ENCODE data around the gene RFNG. TPM values are rescaled to one million over a fixed set of nuclear protein-coding genes. Genes with fewer than 3 reads are reported as not detected.

The RFNG gene
- total and polyA plus RNA-seq, 2 of the 13 experiments (the other 11 are each of a cell fraction or from before 2014, with no cell fraction given) = 61.4 to 64.0 TPM

DNA sequence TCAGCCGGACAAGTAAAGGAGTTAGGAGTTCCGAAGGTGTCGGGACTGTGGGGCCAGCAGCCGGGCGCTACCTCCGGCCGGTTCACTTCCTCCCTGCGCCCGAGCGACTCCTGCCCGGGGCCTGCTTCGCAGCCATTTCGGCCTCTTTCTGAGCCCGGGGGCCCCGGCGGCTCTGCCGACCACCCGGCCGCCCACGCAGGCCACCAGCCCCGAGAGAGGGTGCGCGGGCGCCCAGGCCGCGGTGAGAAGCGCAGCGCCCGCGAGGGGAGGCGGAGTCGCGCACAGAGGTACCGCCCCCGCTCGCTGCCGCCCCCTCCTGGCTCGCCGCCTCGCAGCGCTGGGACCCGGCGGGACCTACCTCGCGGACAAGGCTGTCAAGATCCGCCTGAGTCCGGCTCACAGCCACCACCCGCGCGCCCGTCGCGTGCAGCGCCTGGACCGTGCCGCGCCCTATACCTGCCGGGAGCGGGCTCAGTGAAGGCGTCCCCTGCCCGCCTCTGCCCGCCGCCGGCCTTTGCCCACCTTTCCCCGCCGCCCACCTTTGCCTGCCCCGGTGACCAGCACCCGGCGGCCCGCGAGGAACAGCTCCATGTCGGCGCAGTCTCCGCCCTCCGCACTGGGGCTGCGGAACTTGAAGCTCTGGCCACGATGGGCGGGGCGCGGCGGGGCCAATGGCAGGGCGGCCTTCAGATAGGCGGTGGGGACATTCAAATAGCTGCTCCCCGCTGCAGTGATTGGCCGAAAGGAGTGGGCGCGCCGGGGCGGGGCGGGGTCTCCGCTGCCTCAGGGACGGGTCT, 14.3 kb downstream of the RFNG start, which contains the start of gene DCXR (continued):
- TF ChIP-seq MAFK (conservative IDR thresholded peaks at IDR 0.05 in 1 of 2, IDR thresholded peaks at IDR 0.05 in 1 of 2; ENCODE audit: low read length in 2 of 2) = no peak
- peak; percentile 53; the same call in 1 of the 2 replicates for TF ChIP-seq ZNF30 (CRISPR knock-in tag; IDR thresholded peaks at IDR 0.05)
- TF ChIP-seq ZMAT3 (CRISPR knock-in tag; conservative IDR thresholded peaks at IDR 0.05) = peak; percentile 84; the same call in 1 of the 2 replicates
- peak; percentile 94; the same call in 1 of the 2 replicates for TF ChIP-seq MTF2 (CRISPR knock-in tag; IDR thresholded peaks at IDR 0.05; ENCODE audit: borderline replicate concordance)
- TF ChIP-seq ZNF276 (CRISPR knock-in tag; IDR thresholded peaks at IDR 0.05; ENCODE audit: low read depth) = no peak; the same call in 1 of the 2 replicates
- TF ChIP-seq ZNF770 (CRISPR knock-in tag; IDR thresholded peaks at IDR 0.05) = peak; percentile 64
- no peak for TF ChIP-seq HMG20A (CRISPR knock-in tag; IDR thresholded peaks at IDR 0.05; ENCODE audit: borderline replicate concordance)
- TF ChIP-seq ZNF143 (CRISPR knock-in tag; IDR thresholded peaks at IDR 0.05) = no peak; the same call in 1 of the 2 replicates
- peak; percentile 71; the same call in 1 of the 2 replicates for TF ChIP-seq GATAD1 (CRISPR knock-in tag; IDR thresholded peaks at IDR 0.05)
- TF ChIP-seq MBNL3 (CRISPR knock-in tag; conservative IDR thresholded peaks at IDR 0.05) = no peak
- TF ChIP-seq TFDP1 (CRISPR knock-in tag; IDR thresholded peaks at IDR 0.05; ENCODE audit: borderline replicate concordance) = peak; percentile 72; the same call in 1 of the 2 replicates
- no peak; the same call in 1 of the 2 replicates for TF ChIP-seq MAF1 (CRISPR knock-in tag; IDR thresholded peaks at IDR 0.05; ENCODE audit: borderline replicate concordance)
- TF ChIP-seq RAD51 (IDR thresholded peaks at IDR 0.05; ENCODE audit: borderline replicate concordance) = no peak
- TF ChIP-seq ZNF274 (CRISPR knock-in tag; IDR thresholded peaks at IDR 0.05) = peak; percentile 85
- TF ChIP-seq, protein P1, sequence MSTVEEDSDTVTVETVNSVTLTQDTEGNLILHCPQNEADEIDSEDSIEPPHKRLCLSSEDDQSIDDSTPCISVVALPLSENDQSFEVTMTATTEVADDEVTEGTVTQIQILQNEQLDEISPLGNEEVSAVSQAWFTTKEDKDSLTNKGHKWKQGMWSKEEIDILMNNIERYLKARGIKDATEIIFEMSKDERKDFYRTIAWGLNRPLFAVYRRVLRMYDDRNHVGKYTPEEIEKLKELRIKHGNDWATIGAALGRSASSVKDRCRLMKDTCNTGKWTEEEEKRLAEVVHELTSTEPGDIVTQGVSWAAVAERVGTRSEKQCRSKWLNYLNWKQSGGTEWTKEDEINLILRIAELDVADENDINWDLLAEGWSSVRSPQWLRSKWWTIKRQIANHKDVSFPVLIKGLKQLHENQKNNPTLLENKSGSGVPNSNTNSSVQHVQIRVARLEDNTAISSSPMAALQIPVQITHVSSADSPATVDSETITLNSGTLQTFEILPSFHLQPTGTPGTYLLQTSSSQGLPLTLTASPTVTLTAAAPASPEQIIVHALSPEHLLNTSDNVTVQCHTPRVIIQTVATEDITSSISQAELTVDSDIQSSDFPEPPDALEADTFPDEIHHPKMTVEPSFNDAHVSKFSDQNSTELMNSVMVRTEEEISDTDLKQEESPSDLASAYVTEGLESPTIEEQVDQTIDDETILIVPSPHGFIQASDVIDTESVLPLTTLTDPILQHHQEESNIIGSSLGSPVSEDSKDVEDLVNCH (CRISPR knock-in tag; IDR thresholded peaks at IDR 0.05) = no peak
- TF ChIP-seq CBX1 (IDR thresholded peaks at IDR 0.05; ENCODE audit: low read depth) = peak; percentile 70
- no peak for TF ChIP-seq SNAI1 (CRISPR knock-in tag; IDR thresholded peaks at IDR 0.05; ENCODE audit: borderline replicate concordance)
- peak; percentile 84 for TF ChIP-seq GABPB1 (CRISPR knock-in tag; IDR thresholded peaks at IDR 0.05)
- peak; percentile 2; the same call in 1 of the 2 replicates for TF ChIP-seq ZNF446 (CRISPR knock-in tag; IDR thresholded peaks at IDR 0.05)
- peak; percentile 96; the same call in 1 of the 2 replicates for TF ChIP-seq KLF11 (CRISPR knock-in tag; IDR thresholded peaks at IDR 0.05)
- TF ChIP-seq CAMTA2 (CRISPR knock-in tag; IDR thresholded peaks at IDR 0.05; ENCODE audit: borderline replicate concordance) = no peak
- TF ChIP-seq ZNF17 (CRISPR knock-in tag; IDR thresholded peaks at IDR 0.05) = no peak
- TF ChIP-seq TEAD2 (CRISPR knock-in tag; IDR thresholded peaks at IDR 0.05) = no peak
